IPS DF 19.7 (cell line): ENCODE measurements around the gene ANO3.

Experiments
- DNase-seq: peaks from one replicate; pipeline ENCODE4 v3.0.0-alpha.2; 2013; ENCODE audit warnings: low read depth, low spot score

ANO3 gene

DNA sequence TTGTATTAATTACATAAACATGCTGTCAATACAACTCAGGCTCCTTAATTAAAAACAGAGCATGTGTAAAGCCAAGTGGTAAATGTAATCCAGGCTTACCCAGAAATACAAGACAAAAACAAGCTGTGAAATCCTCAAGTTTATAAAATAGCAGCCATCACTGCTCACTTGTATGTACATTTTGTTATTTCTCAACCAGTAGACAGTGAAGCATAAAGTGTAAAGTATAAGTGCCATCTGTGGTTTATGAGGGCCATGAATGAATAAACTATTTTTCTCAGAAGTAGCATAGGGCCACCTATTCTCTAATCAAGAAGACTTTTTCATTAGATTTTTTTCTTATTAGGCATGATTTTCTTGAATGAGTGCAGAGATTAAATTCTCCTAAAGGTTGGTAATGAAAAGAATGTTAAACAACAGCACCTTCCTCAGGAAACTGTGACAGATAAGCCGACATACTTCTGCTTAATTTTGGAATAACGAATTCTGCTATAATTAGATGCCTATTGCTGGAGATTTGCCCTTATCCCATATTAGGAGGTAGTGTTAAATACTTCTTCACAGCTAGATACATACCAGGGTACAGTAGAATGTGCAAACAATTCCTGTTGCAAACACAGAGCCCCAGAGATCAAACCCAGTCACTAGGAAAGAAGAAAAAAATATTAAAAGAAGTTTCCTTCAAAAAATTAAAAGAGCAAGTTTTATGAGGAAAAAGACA, 377.0 kb downstream of the ANO3 start:
- DNase-seq = no peak

DNA sequence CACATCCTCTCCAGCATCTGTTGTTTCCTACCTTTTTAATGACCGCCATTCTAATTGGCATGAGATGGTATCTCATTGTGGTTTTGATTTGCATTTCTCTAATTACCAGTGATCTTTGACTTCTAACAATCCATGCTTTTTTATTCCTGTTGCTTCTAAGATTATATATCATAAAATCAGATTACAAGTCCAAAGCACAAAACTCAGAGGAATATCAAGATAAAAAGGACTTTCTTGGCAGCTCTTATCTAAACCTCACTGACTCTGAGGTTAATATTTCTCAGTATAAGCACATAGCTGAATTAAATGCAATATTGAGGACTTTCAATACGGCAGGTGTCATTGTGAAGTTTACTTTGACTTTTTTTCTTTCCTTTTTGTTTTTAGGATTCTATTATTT, 378.6 kb downstream of the ANO3 start:
- DNase-seq = no peak

DNA sequence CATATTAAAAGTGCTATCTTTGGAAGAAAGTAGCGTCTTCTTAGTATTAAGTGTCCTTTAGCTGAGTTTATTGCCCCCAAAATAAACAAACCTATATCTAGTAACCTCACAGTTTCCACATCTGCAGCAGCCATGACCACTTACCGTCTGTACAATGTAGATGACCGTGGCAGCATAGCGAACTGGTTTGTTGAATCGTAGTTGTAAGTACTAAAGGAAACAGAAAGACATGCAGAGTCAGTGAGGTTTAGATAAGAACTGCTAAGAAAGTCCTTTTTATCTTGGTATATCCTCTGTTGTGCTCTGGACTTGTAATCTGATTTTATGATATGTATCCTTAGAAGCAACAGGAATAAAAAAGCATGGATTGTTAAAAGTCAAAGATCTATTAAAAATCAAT, 380.6 kb downstream of the ANO3 start:
- no peak for DNase-seq
